Right lobe of liver (tissue), 6 donors: Measurements from ENCODE around the gene LRRC3. TPM values are rescaled to one million over a fixed set of nuclear protein-coding genes. Genes with fewer than 3 reads are reported as not detected.
A peak's percentile ranks its signal among the peaks of the same experiment; 100 is the strongest.

Source experiments
- ATAC-seq, 4 donors: fragments of 200-7000 bp; cut with Tn5 transposase; one replicate each; pipeline ENCODE4 v1.9.1; 2020; ENCODE audit warnings: mild to moderate bottlenecking in 4 of 4, moderate library complexity in 4 of 4
- DNase-seq, 3 donors: peaks; one replicate each; pipeline ENCODE4 v3.0.0-alpha.2; 2020
- H3K27ac ChIP-seq, 3 donors: fragments of 200-600 bp; one replicate each; pipeline ENCODE4 v1.8.0; 2022
- H3K27me3 ChIP-seq, 2 donors: fragments of 200-600 bp; one replicate each; pipeline ENCODE4 v1.8.0; 2022
- H3K36me3 ChIP-seq, 4 donors: fragments of 200-600 bp; sonication (generic) in 1 of 4; one replicate each; pipeline versions ENCODE4 v1.5.1 to v1.8.0; 2017 to 2022; ENCODE audit warnings: control low read depth in 1 of 4
- H3K4me1 ChIP-seq, 4 donors: fragments of 200-600 bp; sonication (generic) in 1 of 4; one replicate each; pipeline versions ENCODE4 v1.5.1 to v1.8.0; 2017 to 2022; ENCODE audit warnings: control low read depth in 1 of 4
- H3K4me3 ChIP-seq, 3 donors: fragments of 200-600 bp; one replicate each; pipeline ENCODE4 v1.8.0; 2022
- H3K9me3 ChIP-seq, 4 donors: fragments of 200-600 bp; sonication (generic) in 1 of 4; one replicate each; pipeline versions ENCODE4 v1.5.1 to v1.8.0; 2017 to 2022; ENCODE audit warnings: control low read depth in 1 of 4
- CTCF ChIP-seq, 4 donors: fragments of 200-600 bp in 3 of 4; fragments of 450-650 bp in 1 of 4; IDR thresholded peaks; one replicate each; pipeline versions ENCODE4 v1.5.1 to v1.8.0; 2016 to 2022; ENCODE audit warnings: antibody characterized with exemption in 4 of 4, mild to moderate bottlenecking in 2 of 4
- POLR2A ChIP-seq: fragments of 450-650 bp; IDR thresholded peaks from one replicate; pipeline ENCODE4 v1.6.1; 2017; ENCODE audit warnings: antibody characterized with exemption, mild to moderate bottlenecking
- WGBS: methylation state at CpG from one replicate; pipeline ENCODE4 v1.1.6; 2018; ENCODE audit warnings: low coverage, low lambda C conversion rate; ENCODE audit not compliant: insufficient coverage; ENCODE audit errors: missing lambda C conversion rate; 5-methylcytosine and 5-hydroxymethylcytosine counted together
- intact Hi-C, 2 donors: fragments of 100-400 bp; cut with DNase I; formaldehyde crosslinking; loops; one replicate each; pipeline versions ENCODE4 v1.11.2 to v1.14.1; 2022
- total RNA-seq, 6 experiments: library from RNA; depleted of rRNA in 2 of 6; stranded (reverse); fragments of >200 nt in 2 of 6; fragmentation: NEBNext Ultra II Directional in 3 of 6; extraction: Animal tissue kit (Norgen Biotek cat#: 25700) in 3 of 6; gene quantifications; one replicate each; pipeline versions ENCODE4 v1.1.0 to v1.2.4, GENCODE V29; 2016 to 2023
- donor health status: DM: no; HTN: yes; CAD: no.
- donor health status: DM: no; HTN: no; CAD: no.
- donor health status: DM: no; HTN: no; CAD: no.
- donor health status: DM: no; HTN: yes; CAD: no.
- donor health status: DM: no; HTN: yes; CAD: no.

The LRRC3 gene
- total RNA-seq, 6 experiments from 2014 or later: 7.5 to 19.3 (median 13.9) TPM

- TF ChIP-seq POLR2A (no peak), CTCF (IDR thresholded peaks at IDR 0.05) (no peak)
- Histone ChIP-seq H3K9me3 (no peaks in the 10 kb centered on the region), H3K36me3 (no peaks in the 10 kb centered on the region), H3K4me3 (no peak overlapping the region), H3K4me1 (no peaks in the 10 kb centered on the region), H3K27me3 (no peaks in the 10 kb centered on the region), H3K27ac (no peak overlapping the region)
- intact Hi-C loops: no loop called here
- WGBS: 86% methylated on average over 4 of the region's 14 CpGs
- ATAC-seq (no peak), DNase-seq (peak; percentile 10 to 31 (median 27))
These were observed 34.7 kb upstream of the LRRC3 start for GRCh38 chr21:44420416-44421205.

GRCh38 chr21:44421901-44422840, 33.1 kb upstream of the LRRC3 start:
- TF ChIP-seq CTCF (IDR thresholded peaks at IDR 0.05) (no peak), POLR2A (no peak)
- Histone ChIP-seq H3K4me1 (no peaks in the 10 kb centered on the region), H3K9me3 (no peaks in the 10 kb centered on the region), H3K27me3 (no peaks in the 10 kb centered on the region), H3K36me3 (no peaks in the 10 kb centered on the region), H3K4me3 (no peak overlapping the region), H3K27ac (no peak overlapping the region)
- DNase-seq (peak; percentile 10 to 37 (median 28)), ATAC-seq (no peak)
- intact Hi-C loops: no loop called here
- WGBS: 79% methylated on average over 13 of the region's 26 CpGs

- Histone ChIP-seq H3K9me3 (no peaks in the 10 kb centered on the region), H3K36me3 (no peaks in the 10 kb centered on the region), H3K4me1 (no peaks in the 10 kb centered on the region), H3K4me3 (no peak overlapping the region), H3K27me3 (no peaks in the 10 kb centered on the region), H3K27ac (no peak overlapping the region)
- TF ChIP-seq POLR2A (no peak), CTCF (IDR thresholded peaks at IDR 0.05) (no peak)
- WGBS: 96% methylated on average over 3 of the region's 12 CpGs
- intact Hi-C loops: no loop called here
- DNase-seq (peak; percentile 12 to 46 (median 35)), ATAC-seq (no peak)
These were observed 31.9 kb upstream of the LRRC3 start for GRCh38 chr21:44423312-44423821.

GRCh38 chr21:44423941-44424607, 31.2 kb upstream of the LRRC3 start:
- no peaks in the 10 kb centered on the region for H3K27me3 ChIP-seq
- WGBS: no CpG with 5 or more reads among the region's 17 CpGs
- no peak overlapping the region for H3K4me3 ChIP-seq
- no peaks in the 10 kb centered on the region for H3K36me3 ChIP-seq
- no peaks in the 10 kb centered on the region for H3K4me1 ChIP-seq
- H3K9me3 ChIP-seq: no peaks in the 10 kb centered on the region
- ATAC-seq (no peak), DNase-seq (peak; percentile 15 to 39 (median 36))
- intact Hi-C loops: no loop called here
- TF ChIP-seq CTCF (IDR thresholded peaks at IDR 0.05) (no peak), POLR2A (no peak)
- no peak overlapping the region for H3K27ac ChIP-seq
